Natural killer cell (primary cell): Measurements from ENCODE around the gene CAMSAP1. TPM values are rescaled to one million over a fixed set of nuclear protein-coding genes. Genes with fewer than 3 reads are reported as not detected.

Source experiments
- ATAC-seq, 3 donors: fragments of 150-1000 bp in 2 of 3; fragments of 200-7000 bp in 1 of 3; cut with Tn5 transposase; 1 replicate in 1 of 3; 2 replicates in 2 of 3; pipeline ENCODE4 v1.10.0; 2021; ENCODE audit warnings: mild to moderate bottlenecking in 2 of 3, moderate library complexity in 2 of 3
- DNase-seq, 2 donors: peaks; one replicate each; pipeline versions ENCODE4 v3.0.0 to v3.0.0-alpha.2; 2013 to 2021; ENCODE audit warnings: mixed read lengths in 1 of 2
- H3K27ac ChIP-seq: one replicate; pipeline ENCODE4 v1.5.1; 2013; ENCODE audit warnings: mild to moderate bottlenecking, low read length
- H3K27me3 ChIP-seq: one replicate; pipeline ENCODE4 v1.6.1; 2013; ENCODE audit warnings: low read length; ENCODE audit not compliant: control insufficient read depth, insufficient read depth
- H3K36me3 ChIP-seq: one replicate; pipeline ENCODE4 v1.6.1; 2013; ENCODE audit warnings: low read length; ENCODE audit not compliant: control insufficient read depth, insufficient read depth
- H3K4me1 ChIP-seq: one replicate; pipeline ENCODE4 v1.6.1; 2013; ENCODE audit warnings: low read length; ENCODE audit not compliant: control insufficient read depth, insufficient read depth
- H3K4me3 ChIP-seq: one replicate; pipeline ENCODE4 v1.5.1; 2013; ENCODE audit warnings: low read length
- H3K9me3 ChIP-seq: one replicate; pipeline ENCODE4 v1.6.1; 2013; ENCODE audit warnings: low read length; ENCODE audit not compliant: control insufficient read depth, insufficient read depth
- H3K27ac Mint-ChIP-seq, 2 donors: one replicate each; pipeline ENCODE4 v1.8.0; 2022; ENCODE audit warnings: mild to moderate bottlenecking in 2 of 2, mixed read lengths in 2 of 2, moderate library complexity in 1 of 2
- H3K27me3 Mint-ChIP-seq, 2 donors: one replicate each; pipeline ENCODE4 v1.8.0; 2022; ENCODE audit warnings: low read depth in 2 of 2, mixed read lengths in 2 of 2
- H3K36me3 Mint-ChIP-seq: one replicate; pipeline ENCODE4 v1.8.0; 2022; ENCODE audit warnings: mixed read lengths
- H3K4me1 Mint-ChIP-seq, 2 donors: one replicate each; pipeline ENCODE4 v1.8.0; 2022; ENCODE audit warnings: mixed read lengths in 2 of 2
- H3K4me3 Mint-ChIP-seq: one replicate; pipeline ENCODE4 v1.8.0; 2022; ENCODE audit warnings: mild to moderate bottlenecking, moderate library complexity, mixed read lengths
- H3K9me3 Mint-ChIP-seq, 2 donors: one replicate each; pipeline ENCODE4 v1.8.0; 2022; ENCODE audit warnings: mixed read lengths in 2 of 2
- CTCF ChIP-seq: fragments of 200-600 bp; IDR thresholded peaks from one replicate; pipeline ENCODE4 v1.8.0; 2022; ENCODE audit warnings: antibody characterized with exemption
- WGBS: methylation state at CpG from one replicate; pipeline ENCODE4 v1.1.7; 2013; ENCODE audit warnings: missing lambda C conversion rate; ENCODE audit not compliant: insufficient coverage; 5-methylcytosine and 5-hydroxymethylcytosine counted together
- intact Hi-C: fragments of 100-400 bp; cut with micrococcal nuclease; formaldehyde crosslinking; loops from one replicate; pipeline ENCODE4 v1.14.2; 2022
- total RNA-seq, 4 donors: library from RNA; stranded (reverse); fragments of 120-200 nt in 1 of 4; gene quantifications; one replicate each; pipeline versions ENCODE4 v1.2.3 to v1.2.4, GENCODE V29; 2013 to 2022

The CAMSAP1 gene
- total RNA-seq, 3 donors from 2014 or later (not counting 1 experiment from before 2014, with no cell fraction given): 25.9 to 33.5 (median 28.1) TPM

- peaks cover 2% of the 10 kb centered on the region for H3K9me3 ChIP-seq
- DNase-seq (no peak), ATAC-seq (no peak)
- Mint-ChIP-seq H3K4me1 (peaks cover 14 to 22% of the 10 kb centered on the region in 2 donors), H3K27ac (no peak overlapping the region), H3K9me3 (no peaks in the 10 kb centered on the region), H3K36me3 (no peaks in the 10 kb centered on the region), H3K27me3 (peaks cover 0 to 4% of the 10 kb centered on the region in 2 donors), H3K4me3 (no peak overlapping the region)
- TF ChIP-seq CTCF: no peak
- H3K27ac ChIP-seq: no peak overlapping the region
- H3K36me3 ChIP-seq: no peaks in the 10 kb centered on the region
- H3K27me3 ChIP-seq: no peaks in the 10 kb centered on the region
- intact Hi-C loops: no loop called here
- WGBS: 70% methylated on average over 11 of the region's 11 CpGs
- H3K4me1 ChIP-seq: peaks cover 37% of the 10 kb centered on the region
- no peak overlapping the region for H3K4me3 ChIP-seq
These were observed 133.7 kb downstream of the CAMSAP1 start for GRCh38 chr9:135773530-135774238.

- peaks cover 14 to 20% of the 10 kb centered on the region in 2 donors for H3K4me1 Mint-ChIP-seq
- H3K4me3 Mint-ChIP-seq: no peak overlapping the region
- Histone ChIP-seq H3K36me3 (no peaks in the 10 kb centered on the region), H3K4me3 (no peak overlapping the region), H3K4me1 (peaks cover 30% of the 10 kb centered on the region), H3K27me3 (no peaks in the 10 kb centered on the region), H3K9me3 (peaks cover 2% of the 10 kb centered on the region), H3K27ac (no peak overlapping the region)
- DNase-seq (no peak), ATAC-seq (no peak)
- H3K9me3 Mint-ChIP-seq: no peaks in the 10 kb centered on the region
- H3K36me3 Mint-ChIP-seq: no peaks in the 10 kb centered on the region
- intact Hi-C loops: no loop called here
- WGBS: 77% methylated on average over 36 of the region's 36 CpGs
- H3K27ac Mint-ChIP-seq: no peak overlapping the region
- no peak for TF ChIP-seq CTCF
- H3K27me3 Mint-ChIP-seq: peaks cover 0 to 4% of the 10 kb centered on the region in 2 donors
These were observed 134.4 kb downstream of the CAMSAP1 start for GRCh38 chr9:135772702-135773493.

- no peaks in the 10 kb centered on the region for H3K36me3 Mint-ChIP-seq
- no peaks in the 10 kb centered on the region for H3K27me3 ChIP-seq
These were observed 135.2 kb downstream of the CAMSAP1 start for GRCh38 chr9:135772056-135772646.

More at GRCh38 chr9:135772056-135772646, 135.2 kb downstream of the CAMSAP1 start:
- H3K9me3 Mint-ChIP-seq: no peaks in the 10 kb centered on the region
- DNase-seq (no peak), ATAC-seq (no peak)
- no peak overlapping the region for H3K4me3 ChIP-seq
- intact Hi-C loops: no loop called here
- peaks cover 0 to 4% of the 10 kb centered on the region in 2 donors for H3K27me3 Mint-ChIP-seq
- WGBS: 89% methylated on average over 13 of the region's 13 CpGs
- peaks cover 14 to 15% of the 10 kb centered on the region in 2 donors for H3K4me1 Mint-ChIP-seq
- peaks cover 23% of the 10 kb centered on the region for H3K4me1 ChIP-seq
- no peak overlapping the region for H3K27ac Mint-ChIP-seq
- H3K27ac ChIP-seq: no peak overlapping the region
- H3K9me3 ChIP-seq: peaks cover 2% of the 10 kb centered on the region
- H3K36me3 ChIP-seq: no peaks in the 10 kb centered on the region
- no peak overlapping the region for H3K4me3 Mint-ChIP-seq
- no peak for TF ChIP-seq CTCF
